T-helper 9 cell (primary cell): ENCODE results near the gene MXD3.
A peak's percentile ranks its signal among the peaks of the same experiment; 100 is the strongest.
"Not testable (repeated sequence)": the region's sequence is repeated elsewhere in the genome, so short reads cannot be mapped to it uniquely, and the experiment has no call there.

Experiments used
- DNase-seq: peaks from one replicate; pipeline ENCODE4 v3.0.0-alpha.2; 2020
- total RNA-seq, 2 donors: gene quantifications; one replicate each; lab custom pipeline; 2026; lab: John Stamatoyannopoulos, UW

MXD3 gene
- total RNA-seq = 4.6 to 11.1 reads per million in 2 donors

- peak; percentile 92 for DNase-seq
Measured at GRCh38 chr5:177311723-177312648, at the start of gene MXD3. Gene MXD3 (minus strand): TSS chr5:177311898. CDS start chr5:177311830, 68 bp downstream.

DNA sequence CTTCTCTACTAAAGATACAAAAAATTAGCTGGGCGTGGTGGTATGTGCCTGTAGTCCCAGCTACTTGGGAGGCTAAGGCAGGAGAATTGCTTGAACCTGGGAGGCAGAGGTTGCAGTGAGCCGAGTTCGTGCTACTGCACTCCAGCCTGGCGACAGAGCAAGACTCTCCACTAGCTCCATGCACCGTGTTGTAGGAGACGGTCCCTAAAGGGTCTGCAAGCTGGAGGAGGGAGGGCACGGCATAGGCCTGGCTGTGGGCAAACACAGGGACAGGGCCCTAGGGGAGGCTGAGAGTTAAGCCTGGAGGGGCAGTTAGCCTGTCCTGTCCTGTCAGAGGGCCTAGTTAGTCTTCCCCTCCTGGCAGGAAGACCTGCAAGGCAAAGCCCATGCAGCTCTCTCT is 49.0 kb upstream of the MXD3 start:
- DNase-seq = not testable (repeated sequence)

DNA sequence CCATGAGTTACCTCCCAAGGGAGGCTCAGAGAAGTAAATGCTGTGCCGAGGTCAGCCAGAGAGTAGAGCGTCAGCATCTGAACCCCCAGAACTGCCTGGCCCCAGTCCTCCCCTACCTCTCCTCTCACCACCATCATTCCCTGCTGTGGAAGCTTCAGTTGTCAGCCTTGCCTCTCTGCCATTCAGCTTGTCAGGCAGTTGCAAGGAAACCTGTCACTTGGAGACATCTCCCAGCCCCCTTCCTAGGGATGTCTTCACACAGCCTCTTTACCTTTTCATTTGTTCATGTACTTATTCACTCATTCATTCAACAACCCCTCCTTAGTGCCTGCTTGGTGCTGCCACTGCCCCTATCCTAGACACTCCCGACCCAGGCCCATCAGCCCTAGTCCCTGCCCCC is 48.2 kb upstream of the MXD3 start:
- no peak for DNase-seq

- no peak for DNase-seq
Measured at GRCh38 chr5:177359451-177359851, 47.8 kb upstream of the MXD3 start.

DNA sequence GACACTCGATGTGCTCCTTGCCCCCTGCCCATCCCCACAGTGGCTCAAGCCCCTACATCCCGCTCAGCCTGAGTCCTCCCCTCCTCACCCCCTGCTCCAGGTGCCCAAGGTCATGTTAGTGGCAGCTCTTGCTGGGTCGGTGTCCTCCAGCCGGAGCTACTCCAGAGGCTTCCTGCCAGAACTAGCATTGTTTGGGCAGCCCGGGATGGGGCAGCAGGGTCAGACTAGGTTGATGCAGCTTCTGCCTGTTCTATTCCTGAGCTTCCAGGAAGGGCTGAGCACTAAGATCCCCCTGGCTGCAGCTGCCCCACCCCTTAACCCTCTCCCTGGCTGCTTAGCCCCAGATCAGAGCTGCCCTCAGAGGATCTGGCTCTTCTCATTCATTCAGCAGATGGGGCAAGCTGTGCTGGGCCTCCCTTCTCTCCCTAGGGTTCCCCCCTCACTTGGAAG is 46.7 kb upstream of the MXD3 start:
- no peak for DNase-seq

- DNase-seq = peak; percentile 59
Measured at GRCh38 chr5:177357459-177358351, 46.0 kb upstream of the MXD3 start, which contains the start of gene RGS14. Gene RGS14 (plus strand): TSS chr5:177357924. CDS start chr5:177358025, 101 bp downstream.

DNA sequence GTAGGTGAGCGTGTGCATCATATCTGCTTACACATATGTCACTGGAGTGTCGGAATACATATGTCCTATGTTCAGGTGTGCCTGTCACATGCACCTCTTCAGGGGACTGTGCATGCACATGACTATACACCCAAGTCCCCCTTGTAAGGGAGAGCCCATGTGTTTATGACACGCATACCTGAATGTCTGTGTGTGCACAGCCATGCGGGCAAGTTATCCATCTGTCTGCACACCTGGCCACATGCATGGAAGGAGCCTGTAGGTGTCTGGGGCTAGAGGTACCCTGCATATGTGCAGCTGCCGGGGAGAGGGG is 45.4 kb upstream of the MXD3 start:
- no peak for DNase-seq

- no peak for DNase-seq
Measured at GRCh38 chr5:177356746-177357145, 45.0 kb upstream of the MXD3 start.

DNA sequence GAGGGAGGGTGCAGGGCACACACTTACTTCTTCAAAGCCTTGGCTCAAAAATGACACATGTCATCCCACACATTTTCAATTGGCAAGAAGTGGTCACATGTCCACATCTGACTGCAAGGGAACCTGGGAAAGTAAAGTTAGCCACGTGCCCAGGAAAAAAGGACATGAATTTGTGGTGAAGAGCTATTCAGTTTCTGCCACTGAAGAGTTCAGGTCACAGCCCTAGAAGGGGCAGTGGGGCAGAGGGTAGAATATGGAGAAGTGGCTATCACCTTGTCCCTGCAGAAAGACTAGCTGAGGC is 44.1 kb upstream of the MXD3 start:
- DNase-seq = no peak

GRCh38 chr5:177355162-177355867 is 43.6 kb upstream of the MXD3 start:
- no peak for DNase-seq

DNA sequence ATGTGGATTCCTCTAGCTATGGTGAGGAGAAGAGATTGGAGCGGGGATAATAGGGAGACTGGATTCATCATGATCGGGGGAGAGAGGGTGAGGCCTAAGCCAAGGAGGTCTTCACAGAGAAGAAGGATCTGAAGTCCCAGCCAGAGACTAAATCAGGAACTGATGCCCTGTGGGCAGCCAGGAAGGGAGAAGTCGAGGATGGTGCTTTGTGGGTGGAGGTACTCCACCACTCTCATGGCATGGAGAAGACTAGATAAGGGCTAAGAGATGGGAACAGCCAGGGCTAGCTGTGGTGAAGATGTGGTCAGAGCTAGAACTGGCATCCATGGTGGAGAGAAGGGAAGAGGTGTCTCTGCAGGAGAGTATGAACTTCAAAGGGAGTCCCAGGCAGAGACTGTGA is 43.0 kb upstream of the MXD3 start:
- DNase-seq = no peak

DNA sequence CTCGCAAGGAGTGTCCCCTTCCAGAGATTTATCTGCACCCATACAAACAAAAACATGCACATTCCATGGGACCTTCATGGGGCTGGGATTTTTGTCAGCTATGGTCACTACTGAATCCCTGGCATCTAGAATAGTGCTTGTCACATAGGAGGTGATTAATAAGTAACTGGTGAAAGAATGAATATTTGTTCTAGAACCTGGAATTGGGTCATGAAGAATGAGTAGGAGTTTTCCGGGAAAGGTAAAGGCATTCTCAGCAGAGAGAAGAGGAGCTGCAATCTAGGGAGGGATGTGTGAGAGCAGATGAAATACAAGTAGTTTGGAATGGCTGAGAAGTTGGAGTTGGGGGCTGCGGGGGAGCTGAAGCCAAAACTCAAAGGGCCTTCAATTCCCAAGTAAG is 42.6 kb upstream of the MXD3 start:
- DNase-seq = no peak

GRCh38 chr5:177353093-177353492 is 41.4 kb upstream of the MXD3 start:
- DNase-seq = no peak

- peak; percentile 81 for DNase-seq
Measured at GRCh38 chr5:177351392-177352329, 40.0 kb upstream of the MXD3 start, which contains the start of gene LMAN2. Gene LMAN2 (minus strand): TSS chr5:177351668. CDS start chr5:177351647, 21 bp downstream.

DNA sequence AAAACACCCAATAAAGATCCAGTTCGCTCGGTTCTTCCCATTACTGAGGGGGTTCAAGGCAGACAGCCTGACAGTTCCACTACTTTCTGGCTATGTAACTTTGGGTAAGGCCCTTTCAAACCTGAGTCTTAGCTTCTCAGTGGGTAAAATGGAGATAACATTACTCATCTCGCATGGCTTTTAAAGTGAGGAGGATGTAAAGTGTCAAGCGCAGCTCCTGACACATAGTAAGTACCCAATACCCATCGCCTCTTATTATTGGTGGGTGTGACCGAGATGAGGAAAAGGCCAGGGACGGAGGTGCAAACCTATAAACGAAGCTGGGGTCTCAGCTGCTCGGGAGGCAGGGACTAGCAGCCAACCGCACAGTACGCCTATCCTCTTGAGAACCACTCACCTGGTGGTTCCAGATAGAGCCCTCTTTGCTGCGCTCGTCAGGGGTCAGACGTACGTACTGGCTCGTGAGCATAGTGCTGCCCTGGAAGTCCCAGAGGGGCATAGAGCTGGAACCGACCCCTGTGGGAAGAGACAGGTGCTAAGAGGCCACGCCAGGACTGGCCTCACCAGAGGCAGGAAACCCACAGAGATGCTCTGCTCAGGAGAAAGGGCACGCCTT is 39.2 kb upstream of the MXD3 start:
- DNase-seq = no peak

GRCh38 chr5:177349762-177350161 is 38.1 kb upstream of the MXD3 start:
- DNase-seq = no peak

- no peak for DNase-seq
Measured at GRCh38 chr5:177349362-177349647, 37.6 kb upstream of the MXD3 start.

- DNase-seq = no peak
Measured at GRCh38 chr5:177347699-177348098, 36.0 kb upstream of the MXD3 start.

- DNase-seq = no peak
Measured at GRCh38 chr5:177346820-177347219, 35.1 kb upstream of the MXD3 start.

DNA sequence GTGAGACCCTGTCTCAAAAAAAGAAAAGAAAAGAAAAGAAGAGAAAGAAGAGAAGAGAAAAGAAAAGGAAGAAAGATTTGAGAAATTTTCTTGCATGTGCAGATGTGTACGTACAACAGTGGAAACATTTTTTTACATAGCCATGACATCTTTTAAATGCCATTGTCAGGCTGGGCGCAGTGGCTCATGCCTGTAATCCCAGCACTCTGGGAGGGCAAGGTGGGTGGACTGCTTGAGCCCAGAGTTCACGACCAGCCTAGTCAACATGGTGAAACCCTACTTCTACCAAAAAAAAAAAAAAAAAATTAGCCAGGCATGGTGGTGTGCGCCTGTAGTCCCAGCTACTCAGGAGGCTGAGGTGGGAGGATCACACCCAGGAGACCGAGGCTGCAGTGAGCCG is 33.2 kb upstream of the MXD3 start:
- no peak for DNase-seq

DNA sequence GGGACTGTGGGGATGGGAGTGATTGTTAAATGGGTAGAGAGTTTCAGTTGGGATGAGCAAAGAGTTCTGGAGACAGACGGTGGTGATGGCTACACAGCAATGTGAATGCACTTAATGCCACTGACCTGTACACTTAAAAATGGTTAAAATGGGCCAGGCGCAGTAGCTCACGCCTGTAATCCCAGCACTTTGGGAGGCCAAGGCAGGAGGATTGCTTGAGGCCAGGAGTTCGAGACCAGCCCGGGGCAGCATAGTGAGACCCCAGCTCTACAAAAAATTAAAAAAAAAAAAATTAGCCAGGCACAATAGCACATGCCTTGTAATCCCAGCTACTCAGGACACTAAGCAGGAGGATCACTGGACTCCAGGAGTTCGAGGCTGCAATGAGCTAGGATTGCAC is 32.1 kb upstream of the MXD3 start:
- DNase-seq = no peak

- not testable (repeated sequence) for DNase-seq
Measured at GRCh38 chr5:177343000-177343399, 31.3 kb upstream of the MXD3 start.
